SW480 (cell line): Measurements from ENCODE around the gene CFAP92.
A peak's percentile ranks its signal among the peaks of the same experiment; 100 is the strongest.

Experiments
- DNase-seq: peaks from one replicate; pipeline ENCODE4 v3.0.0-alpha.2; 2016; ENCODE audit warnings: low spot score

Gene CFAP92

DNA sequence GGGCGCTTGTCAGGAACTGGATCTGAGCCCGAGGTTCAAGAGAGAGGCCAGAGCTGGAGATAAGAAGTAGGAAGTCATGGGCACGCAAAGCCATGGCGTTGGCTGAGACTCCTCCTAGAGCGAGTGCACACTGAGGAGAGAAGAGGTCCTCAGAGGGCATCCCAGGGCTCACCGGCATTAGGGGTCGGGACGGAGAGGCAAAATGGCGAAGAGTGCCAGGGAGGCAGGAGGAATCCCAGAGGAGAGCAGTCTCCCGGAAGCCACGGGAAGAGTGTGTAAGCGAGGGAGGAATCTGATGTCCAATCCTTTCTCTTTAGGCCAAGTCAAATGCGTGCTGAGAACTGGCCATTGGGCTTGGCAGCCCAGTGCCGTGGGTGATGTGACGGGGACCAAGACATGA lies 31.2 kb upstream of the CFAP92 start:
- no peak for DNase-seq

GRCh38 chr3:129023909-129024308 lies 30.0 kb upstream of the CFAP92 start:
- no peak for DNase-seq

- no peak for DNase-seq
Measured at GRCh38 chr3:129023008-129023358, 29.1 kb upstream of the CFAP92 start.

DNA sequence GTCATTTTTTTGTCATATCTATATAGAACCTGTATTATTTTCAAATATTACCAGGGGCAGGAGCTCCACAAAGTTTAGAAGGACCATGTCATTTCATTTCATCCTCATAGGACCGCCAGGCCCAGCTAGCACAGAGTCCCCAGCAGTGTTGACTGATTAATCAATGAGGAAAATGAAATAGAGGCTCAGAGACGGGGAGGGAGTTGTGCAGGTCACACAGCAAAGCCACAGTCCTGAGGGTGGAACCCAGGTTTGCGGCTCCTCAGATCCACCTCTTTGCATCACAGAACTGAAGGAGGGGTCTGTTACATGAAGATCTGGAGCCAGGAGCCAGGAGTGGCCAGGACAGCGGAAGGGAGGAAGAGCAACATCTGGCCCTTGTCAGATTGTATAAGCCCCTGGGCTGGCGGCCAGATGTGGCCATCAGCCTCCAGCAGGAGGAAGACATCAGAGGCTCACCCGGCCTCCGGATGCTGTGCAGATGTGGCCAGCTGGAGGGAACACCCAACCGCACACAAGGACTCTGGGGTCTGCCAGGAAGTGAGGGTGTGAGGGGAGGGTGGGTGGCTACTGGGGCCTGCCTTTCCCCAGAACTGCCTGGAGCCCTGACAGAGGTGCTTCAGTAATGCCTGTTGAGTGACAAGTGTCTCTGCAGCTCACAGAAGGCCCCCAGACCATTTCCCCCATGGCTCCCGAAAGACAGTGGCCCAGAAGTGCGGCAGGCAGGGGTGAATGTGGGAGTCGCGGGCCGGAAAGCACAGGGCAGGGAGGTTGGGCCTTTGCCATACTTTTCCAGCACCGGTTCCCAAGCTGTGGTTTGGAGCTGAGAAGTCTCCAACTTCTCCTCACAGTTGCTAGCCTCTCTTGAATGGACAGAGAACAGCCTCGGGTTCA lies 28.5 kb upstream of the CFAP92 start:
- no peak for DNase-seq

DNA sequence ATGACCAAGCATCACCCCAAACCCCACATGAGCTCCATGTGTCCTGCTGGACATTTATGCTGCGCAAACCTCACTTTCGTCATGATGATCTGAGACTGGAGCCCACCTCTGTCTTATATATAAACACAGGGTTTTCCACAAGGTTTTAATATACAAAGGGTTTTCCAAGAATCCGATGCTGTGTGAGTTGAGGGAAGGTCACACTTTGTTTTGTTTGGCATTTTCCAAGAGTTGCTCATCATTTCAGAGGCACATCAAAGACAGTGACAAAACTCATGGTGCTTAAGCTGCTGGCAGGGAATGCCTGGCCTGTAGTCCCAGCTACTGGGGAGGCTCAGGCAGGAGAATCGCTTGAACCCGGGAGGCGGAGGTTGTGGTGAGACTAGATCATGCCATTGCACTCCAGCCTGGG lies 27.3 kb upstream of the CFAP92 start:
- DNase-seq: peak; percentile 36

GRCh38 chr3:129020691-129021090 lies 26.8 kb upstream of the CFAP92 start:
- no peak for DNase-seq

GRCh38 chr3:129019266-129019665 lies 25.4 kb upstream of the CFAP92 start:
- DNase-seq: no peak

GRCh38 chr3:129018751-129019150 lies 24.9 kb upstream of the CFAP92 start:
- no peak for DNase-seq

GRCh38 chr3:129018271-129018670 lies 24.4 kb upstream of the CFAP92 start:
- no peak for DNase-seq

DNA sequence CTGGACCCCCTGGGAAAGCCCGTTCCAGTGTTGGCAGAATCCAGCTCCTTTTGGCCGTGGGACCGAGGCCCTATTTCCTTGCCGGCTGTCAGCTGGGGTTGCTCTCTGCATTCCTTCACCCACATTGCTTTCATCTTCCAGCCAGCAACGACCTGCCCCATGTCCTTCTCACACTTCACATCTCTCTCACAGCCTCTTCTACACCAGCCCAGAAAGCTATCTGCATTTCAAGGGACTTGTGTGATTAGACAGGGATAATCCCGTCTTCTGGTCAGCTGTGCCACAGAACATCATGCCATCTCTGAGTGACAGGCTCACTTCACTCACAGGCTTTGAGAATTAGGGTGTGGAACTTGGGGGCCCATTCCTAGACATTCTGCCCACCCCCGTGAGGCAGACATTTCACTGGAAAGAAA lies 23.6 kb upstream of the CFAP92 start:
- DNase-seq: no peak

DNA sequence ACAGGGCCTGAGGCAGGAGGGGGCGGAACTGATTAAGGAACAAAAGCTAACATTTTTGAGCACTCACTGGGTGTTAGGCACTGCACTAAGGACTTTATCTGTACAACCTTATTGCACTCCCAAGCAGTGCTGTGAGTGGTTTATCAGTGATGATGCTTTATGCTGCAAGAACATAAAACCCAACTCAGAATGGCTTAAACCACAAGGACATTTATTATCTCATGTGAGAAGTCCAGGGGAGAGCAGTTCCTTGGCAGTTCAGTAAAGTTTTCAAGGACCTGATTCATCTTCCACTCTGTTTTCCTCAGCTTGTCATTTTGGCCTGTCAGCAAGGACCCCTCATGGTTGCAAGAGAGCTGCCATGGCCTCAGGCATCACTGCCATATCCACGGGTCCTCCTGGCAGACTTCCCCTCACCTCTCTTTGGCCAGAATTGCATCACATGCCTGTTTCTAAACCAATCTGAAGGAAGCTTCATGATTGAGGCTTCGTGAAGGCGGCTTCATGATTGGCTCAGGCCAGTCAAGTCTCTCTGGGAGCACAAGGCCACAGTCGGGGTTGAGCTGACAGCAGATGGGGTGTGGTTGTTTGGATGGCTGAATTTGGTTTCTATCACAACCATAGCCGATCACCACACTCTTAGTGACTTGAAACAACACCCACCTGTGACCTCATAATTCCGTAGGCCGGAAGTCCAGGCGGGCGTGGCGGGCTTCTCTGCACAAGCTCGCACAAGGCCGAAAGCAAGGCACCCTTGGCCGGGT lies 23.0 kb upstream of the CFAP92 start:
- DNase-seq: peak; percentile 88

- peak; percentile 92 for DNase-seq
Measured at GRCh38 chr3:129016356-129016719, 22.5 kb upstream of the CFAP92 start.

DNA sequence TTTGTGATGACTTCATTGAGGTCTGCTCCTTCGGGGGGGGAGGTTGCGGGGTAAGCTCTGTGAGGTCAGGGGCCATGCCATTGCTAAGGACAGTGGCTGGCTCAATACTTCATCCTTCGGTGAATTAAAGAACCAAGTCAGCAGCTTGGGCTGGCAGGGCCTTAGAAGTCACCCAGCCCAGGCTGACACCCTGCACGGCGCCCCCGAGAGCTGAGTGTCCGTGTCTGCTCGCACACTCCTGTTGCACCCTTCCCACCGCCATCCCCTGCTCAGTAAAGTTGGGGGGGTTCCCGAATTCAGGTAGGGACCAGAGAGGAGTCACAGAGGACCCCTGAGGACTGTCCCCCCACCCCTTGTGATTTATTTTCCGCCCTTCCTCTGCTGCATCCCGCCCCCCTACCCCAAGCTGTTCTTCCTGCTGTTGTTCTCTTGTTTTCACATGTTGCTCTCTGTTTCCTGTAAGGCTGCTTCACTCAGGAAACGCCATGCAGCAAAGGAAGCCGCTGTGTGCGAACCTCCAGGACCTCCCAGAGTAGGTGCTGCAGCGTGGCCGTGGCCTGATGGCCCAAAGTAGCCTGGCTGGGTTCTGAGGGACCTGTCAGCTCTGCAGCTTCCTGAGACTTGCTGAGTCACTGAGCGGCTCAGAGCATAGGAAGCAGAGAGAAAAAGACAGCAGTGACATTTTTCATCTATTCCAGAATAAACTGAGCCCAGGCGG lies 21.7 kb upstream of the CFAP92 start:
- no peak for DNase-seq

DNA sequence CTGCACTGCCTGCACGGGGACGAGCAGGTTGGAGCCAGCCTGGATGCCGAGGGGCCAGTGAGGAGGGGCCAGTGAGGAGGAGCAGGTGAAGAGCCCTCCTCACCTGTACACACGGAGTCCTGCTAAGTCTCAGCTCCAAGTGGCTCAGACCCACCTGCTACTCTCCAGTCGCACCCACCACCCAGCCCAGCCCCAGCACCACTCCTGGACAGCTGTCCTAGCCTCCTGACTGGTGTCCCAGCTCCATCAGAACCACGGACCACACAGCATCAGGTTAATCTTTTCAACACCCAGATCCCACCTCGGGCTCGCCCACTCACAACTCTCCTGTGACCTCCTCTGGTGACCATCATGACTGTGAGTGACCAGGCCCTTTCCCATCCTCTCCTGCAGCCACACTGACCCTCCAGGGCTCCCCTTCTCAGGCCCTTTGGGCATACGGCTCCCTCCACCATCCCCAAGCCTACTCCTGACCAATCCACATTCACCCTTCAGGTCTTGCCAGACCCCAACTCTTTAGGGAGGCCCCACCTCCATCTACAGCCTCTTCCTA lies 21.0 kb upstream of the CFAP92 start:
- DNase-seq: no peak

- DNase-seq: no peak
Measured at GRCh38 chr3:129014148-129014547, 20.3 kb upstream of the CFAP92 start.

DNA sequence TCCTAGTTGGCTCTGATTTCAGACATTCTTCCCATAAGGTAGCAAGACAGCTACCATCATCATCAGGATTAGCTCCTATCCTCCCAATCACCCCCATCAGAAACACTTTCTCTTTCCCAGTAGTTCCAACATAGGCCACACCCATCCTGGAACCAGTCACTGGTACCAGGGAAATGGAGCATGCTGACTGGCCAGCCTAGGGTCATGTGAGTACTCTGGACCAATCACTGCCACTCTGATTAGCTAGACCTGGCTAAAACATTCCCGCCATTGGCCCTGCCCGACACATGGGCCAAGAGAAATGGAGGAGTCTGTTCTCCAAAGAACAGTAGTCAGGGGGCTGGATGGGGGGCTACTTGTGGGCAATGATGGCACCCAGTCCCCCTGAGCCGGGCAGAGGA lies 19.6 kb upstream of the CFAP92 start:
- peak; percentile 49 for DNase-seq

DNA sequence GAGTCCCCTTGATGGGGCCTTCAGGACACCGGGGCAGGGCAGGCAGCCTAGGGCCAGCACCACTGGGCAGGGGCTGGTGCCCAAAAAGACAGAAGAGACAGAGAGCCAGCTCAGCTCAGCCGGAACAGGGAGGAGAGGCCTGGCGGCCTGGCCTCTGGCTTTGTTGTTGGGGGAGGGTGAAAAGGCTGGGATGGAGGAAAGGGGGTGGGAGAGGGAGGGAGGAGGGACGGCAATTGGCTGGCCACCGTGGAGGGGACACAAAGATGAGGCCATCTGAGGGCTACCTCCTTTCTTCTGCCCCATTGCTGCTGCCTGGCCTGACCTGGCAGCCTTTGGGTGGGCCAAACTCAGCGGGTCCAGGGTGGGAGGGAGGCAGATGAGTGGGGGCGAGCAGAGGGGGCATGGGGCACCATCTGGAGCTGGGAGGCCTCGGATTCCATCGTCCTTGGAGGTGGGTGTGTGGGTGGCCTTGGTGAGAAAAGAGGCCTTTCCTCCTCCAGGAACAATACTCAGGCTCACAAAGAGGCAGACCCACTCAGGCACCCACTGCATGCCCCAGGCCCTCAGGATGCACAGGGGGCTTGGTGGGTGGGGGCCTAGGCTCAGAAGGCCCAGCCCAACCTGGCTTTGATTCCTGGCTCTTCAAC lies 16.6 kb upstream of the CFAP92 start:
- DNase-seq: no peak

- DNase-seq: no peak
Measured at GRCh38 chr3:129009266-129009665, 15.4 kb upstream of the CFAP92 start.

- no peak for DNase-seq
Measured at GRCh38 chr3:129007792-129008191, 13.9 kb upstream of the CFAP92 start.

DNA sequence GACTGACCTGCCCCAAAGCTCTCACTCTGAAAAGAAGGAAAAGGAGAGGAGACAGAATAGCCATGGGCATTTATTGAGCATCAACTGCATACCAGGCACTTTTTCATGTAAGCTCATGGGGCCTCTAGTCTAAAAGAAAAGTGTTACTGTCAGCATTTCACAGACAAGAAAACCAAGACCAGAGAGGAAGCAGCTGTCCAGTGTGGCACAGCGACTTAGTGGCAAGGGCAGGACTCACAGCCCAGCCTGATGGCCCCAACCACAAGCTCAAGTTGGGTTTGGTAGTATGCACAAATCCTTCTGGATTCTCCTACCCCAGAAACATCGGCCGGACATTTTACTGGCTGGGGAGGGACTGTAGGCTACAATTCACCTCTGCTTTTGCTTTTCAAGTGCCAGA lies 13.0 kb upstream of the CFAP92 start:
- no peak for DNase-seq

DNA sequence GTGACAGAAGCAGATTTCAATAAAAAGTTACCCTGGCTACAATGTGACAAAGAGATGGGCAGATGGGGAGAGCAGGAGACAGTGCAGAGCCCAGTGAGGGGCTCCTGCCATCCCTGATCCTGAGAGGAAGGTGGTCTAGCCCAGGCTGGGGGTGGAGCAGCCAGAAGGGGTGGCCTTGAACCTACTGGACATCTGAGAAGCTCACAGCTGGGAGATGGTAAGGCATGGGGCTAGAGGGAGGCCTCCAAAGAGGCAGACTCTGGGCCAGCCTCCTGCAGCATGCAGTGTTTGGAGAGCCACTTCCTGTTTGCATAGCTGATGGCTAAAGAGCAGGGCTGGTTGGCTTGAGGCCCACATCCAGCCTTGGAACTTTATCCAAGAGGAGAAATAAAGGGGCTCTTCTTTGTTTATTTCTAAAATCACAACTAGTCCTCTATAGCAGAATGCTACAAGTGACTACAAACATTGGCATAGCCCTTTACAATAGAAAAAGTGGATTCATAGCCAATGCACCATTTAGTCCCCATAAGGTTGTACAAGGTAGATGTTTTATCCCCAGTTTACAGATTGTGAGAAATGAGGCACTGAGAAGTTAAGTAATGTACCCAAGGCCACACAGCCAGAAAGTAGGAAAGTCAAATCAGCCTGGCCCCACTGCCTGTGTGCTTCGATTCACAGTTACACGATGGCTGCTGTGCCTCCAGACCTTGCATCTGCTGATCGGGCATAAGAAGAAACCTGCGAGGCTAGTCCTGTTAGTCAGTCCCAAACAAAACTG lies 11.8 kb upstream of the CFAP92 start:
- no peak for DNase-seq
